ENCODE measurements around the gene ADGRL1. TPM values are rescaled to one million over a fixed set of nuclear protein-coding genes. Genes with fewer than 3 reads are reported as not detected.
A peak's percentile ranks its signal among the peaks of the same experiment; 100 is the strongest.
"Not testable (repeated sequence)": the region's sequence is repeated elsewhere in the genome, so short reads cannot be mapped to it uniquely, and the experiment has no call there.

The ADGRL1 gene
- total and polyA plus RNA-seq, 2 donors (not counting 1 experiment from before 2014, with no cell fraction given) = 0.64 to 1.8 TPM

GRCh38 chr19:14248578-14249011 is 42.6 kb upstream of the ADGRL1 start:
- peaks cover 14% of the 10 kb centered on the region for H3K4me1 Mint-ChIP-seq
- no peaks in the 10 kb centered on the region for H3K9me3 ChIP-seq (ENCODE audit: control extremely low read depth in 1 of 3, control insufficient read depth in 2 of 3, insufficient read depth in 1 of 3, low read length in 2 of 3)
- H3K9me3 Mint-ChIP-seq (ENCODE audit: insufficient read depth) = no peaks in the 10 kb centered on the region
- POLR2A ChIA-PET = no interaction called here
- peak overlapping the region; percentile 73 for H3K4me3 Mint-ChIP-seq
- peak overlapping the region; percentile 96 for H2AFZ ChIP-seq (ENCODE audit: insufficient read depth, low read depth, low read length, poor library complexity, severe bottlenecking)
- H3K27me3 Mint-ChIP-seq = no peaks in the 10 kb centered on the region
- peaks cover 0 to 21% of the 10 kb centered on the region in 2 donors for H3K4me1 ChIP-seq (ENCODE audit: control insufficient read depth in 2 of 2, insufficient read depth in 2 of 2, low read length in 2 of 2)
- peak overlapping the region in 4 of 5 experiments; percentile 57 to 76 (median 62) for H3K4me3 ChIP-seq (ENCODE audit: control extremely low read depth in 1 of 5, extremely low read depth in 1 of 5, insufficient read depth in 1 of 5, low read depth in 2 of 5, low read length in 4 of 5)
- no peaks in the 10 kb centered on the region for H3K79me2 ChIP-seq (ENCODE audit: control insufficient read depth, insufficient read depth, low read length)
- no peaks in the 10 kb centered on the region for H4K20me1 ChIP-seq (ENCODE audit: control insufficient read depth, insufficient read depth, low read length, poor library complexity, severe bottlenecking)
- DNase-seq (peak; percentile 51), ATAC-seq (ENCODE audit: low read depth) (peak; percentile 50)
- no peak for TF ChIP-seq EZH2 (IDR thresholded peaks at IDR 0.05; ENCODE audit: borderline replicate concordance, insufficient read depth, low read depth, low read length, poor library complexity, severe bottlenecking)
- no peak for TF ChIP-seq CTCF (IDR thresholded peaks at IDR 0.05)
- no peaks in the 10 kb centered on the region for H3K27me3 ChIP-seq (replicated peaks in 1 of 4; ENCODE audit: control extremely low read depth in 1 of 4, control insufficient read depth in 3 of 4, insufficient read depth in 4 of 4, low read length in 3 of 4)
- WGBS (ENCODE audit: insufficient coverage) = 0% methylated on average over 12 of the region's 20 CpGs
- H3K9ac ChIP-seq (ENCODE audit: low read length) = peak overlapping the region; percentile 61
- H3K27ac Mint-ChIP-seq = peak overlapping the region; percentile 56
- H3K36me3 ChIP-seq (replicated peaks in 1 of 2; ENCODE audit: control extremely low read depth in 1 of 2, control insufficient read depth in 1 of 2, extremely low read depth in 1 of 2, insufficient read depth in 2 of 2, low read length in 1 of 2) = no peaks in the 10 kb centered on the region
- CTCF ChIA-PET = no interaction called here
- intact Hi-C loops (cut with micrococcal nuclease) = no loop called here
- H3K27ac ChIP-seq (ENCODE audit: low read length in 2 of 2) = peak overlapping the region in 1 of 2 donors; percentile 26
- H3K4me2 ChIP-seq (replicated peaks; ENCODE audit: low read depth, low read length, poor library complexity, severe bottlenecking) = peak overlapping the region; percentile 80

GRCh38 chr19:14247548-14248471 is 41.8 kb upstream of the ADGRL1 start:
- H3K9me3 Mint-ChIP-seq (ENCODE audit: insufficient read depth); H3K27ac Mint-ChIP-seq; intact Hi-C loops (cut with micrococcal nuclease); H3K9me3 ChIP-seq (ENCODE audit: control extremely low read depth in 1 of 3, control insufficient read depth in 2 of 3, insufficient read depth in 1 of 3, low read length in 2 of 3); H4K20me1 ChIP-seq (ENCODE audit: control insufficient read depth, insufficient read depth, low read length, poor library complexity, severe bottlenecking); H3K79me2 ChIP-seq (ENCODE audit: control insufficient read depth, insufficient read depth, low read length); H3K36me3 ChIP-seq (replicated peaks in 1 of 2; ENCODE audit: control extremely low read depth in 1 of 2, control insufficient read depth in 1 of 2, extremely low read depth in 1 of 2, insufficient read depth in 2 of 2, low read length in 1 of 2); H3K27ac ChIP-seq (ENCODE audit: low read length in 2 of 2); POLR2A ChIA-PET; H3K27me3 ChIP-seq (replicated peaks in 1 of 4; ENCODE audit: control extremely low read depth in 1 of 4, control insufficient read depth in 3 of 4, insufficient read depth in 4 of 4, low read length in 3 of 4); H3K27me3 Mint-ChIP-seq: not testable (repeated sequence)
- Histone ChIP-seq H3K4me1 (ENCODE audit: control insufficient read depth in 2 of 2, insufficient read depth in 2 of 2, low read length in 2 of 2) (peaks cover 0 to 21% of the 10 kb centered on the region in 2 donors), H3K9ac (ENCODE audit: low read length) (peak overlapping the region; percentile 52), H2AFZ (ENCODE audit: insufficient read depth, low read depth, low read length, poor library complexity, severe bottlenecking) (peak overlapping the region; percentile 84), H3K4me2 (replicated peaks; ENCODE audit: low read depth, low read length, poor library complexity, severe bottlenecking) (peak overlapping the region; percentile 80), H3K4me3 (ENCODE audit: control extremely low read depth in 1 of 5, extremely low read depth in 1 of 5, insufficient read depth in 1 of 5, low read depth in 2 of 5, low read length in 4 of 5) (peak overlapping the region in 4 of 5 experiments; percentile 51 to 66 (median 58))
- DNase-seq (peak; percentile 28), ATAC-seq (ENCODE audit: low read depth) (peak; percentile 26)
- peaks cover 14% of the 10 kb centered on the region for H3K4me1 Mint-ChIP-seq
- CTCF ChIA-PET = interaction anchor here (0.6 kb wide), 1 partner anchor 107 kb away, joined by 3 read pairs; no protein-coding TSS in a partner anchor
- 6% methylated on average over 21 of the region's 38 CpGs for WGBS (ENCODE audit: insufficient coverage)
- peak overlapping the region; percentile 78 for H3K4me3 Mint-ChIP-seq

- H3K27me3 ChIP-seq (replicated peaks in 1 of 4; ENCODE audit: control extremely low read depth in 1 of 4, control insufficient read depth in 3 of 4, insufficient read depth in 4 of 4, low read length in 3 of 4); DNase-seq; ATAC-seq (ENCODE audit: low read depth); H3K4me2 ChIP-seq (replicated peaks; ENCODE audit: low read depth, low read length, poor library complexity, severe bottlenecking); H4K20me1 ChIP-seq (ENCODE audit: control insufficient read depth, insufficient read depth, low read length, poor library complexity, severe bottlenecking); H3K4me3 ChIP-seq (ENCODE audit: control extremely low read depth in 1 of 5, extremely low read depth in 1 of 5, insufficient read depth in 1 of 5, low read depth in 2 of 5, low read length in 4 of 5); H3K9me3 ChIP-seq (ENCODE audit: control extremely low read depth in 1 of 3, control insufficient read depth in 2 of 3, insufficient read depth in 1 of 3, low read length in 2 of 3); H3K9ac ChIP-seq (ENCODE audit: low read length); intact Hi-C loops (cut with micrococcal nuclease); POLR2A ChIA-PET; H3K27me3 Mint-ChIP-seq; H3K9me3 Mint-ChIP-seq (ENCODE audit: insufficient read depth); H3K36me3 ChIP-seq (replicated peaks in 1 of 2; ENCODE audit: control extremely low read depth in 1 of 2, control insufficient read depth in 1 of 2, extremely low read depth in 1 of 2, insufficient read depth in 2 of 2, low read length in 1 of 2); H3K79me2 ChIP-seq (ENCODE audit: control insufficient read depth, insufficient read depth, low read length); H3K27ac ChIP-seq (ENCODE audit: low read length in 2 of 2): not testable (repeated sequence)
- Mint-ChIP-seq H3K4me3 (peak overlapping the region; percentile 78), H3K4me1 (peaks cover 14% of the 10 kb centered on the region), H3K27ac (peak overlapping the region; percentile 53)
- CTCF ChIA-PET = interaction anchor here (0.6 kb wide), 1 partner anchor 108 kb away, joined by 3 read pairs; no protein-coding TSS in a partner anchor
- Histone ChIP-seq H2AFZ (ENCODE audit: insufficient read depth, low read depth, low read length, poor library complexity, severe bottlenecking) (peak overlapping the region; percentile 84), H3K4me1 (ENCODE audit: control insufficient read depth in 2 of 2, insufficient read depth in 2 of 2, low read length in 2 of 2) (peaks cover 0 to 21% of the 10 kb centered on the region in 2 donors)
- 87% methylated on average over 4 of the region's 6 CpGs for WGBS (ENCODE audit: insufficient coverage)
These were observed 41.2 kb upstream of the ADGRL1 start for GRCh38 chr19:14247205-14247547.

Data from B cell (primary cell).